DMS114 treated with DMSO at 0.1 percent for 48 hours (cell line): Measurements from ENCODE around the gene UFSP1.

Experiments used
- DNase-seq: peaks from one replicate; lab custom pipeline; 2025; ENCODE audit not compliant: unreplicated experiment; lab: John Stamatoyannopoulos, UW

The UFSP1 gene

DNA sequence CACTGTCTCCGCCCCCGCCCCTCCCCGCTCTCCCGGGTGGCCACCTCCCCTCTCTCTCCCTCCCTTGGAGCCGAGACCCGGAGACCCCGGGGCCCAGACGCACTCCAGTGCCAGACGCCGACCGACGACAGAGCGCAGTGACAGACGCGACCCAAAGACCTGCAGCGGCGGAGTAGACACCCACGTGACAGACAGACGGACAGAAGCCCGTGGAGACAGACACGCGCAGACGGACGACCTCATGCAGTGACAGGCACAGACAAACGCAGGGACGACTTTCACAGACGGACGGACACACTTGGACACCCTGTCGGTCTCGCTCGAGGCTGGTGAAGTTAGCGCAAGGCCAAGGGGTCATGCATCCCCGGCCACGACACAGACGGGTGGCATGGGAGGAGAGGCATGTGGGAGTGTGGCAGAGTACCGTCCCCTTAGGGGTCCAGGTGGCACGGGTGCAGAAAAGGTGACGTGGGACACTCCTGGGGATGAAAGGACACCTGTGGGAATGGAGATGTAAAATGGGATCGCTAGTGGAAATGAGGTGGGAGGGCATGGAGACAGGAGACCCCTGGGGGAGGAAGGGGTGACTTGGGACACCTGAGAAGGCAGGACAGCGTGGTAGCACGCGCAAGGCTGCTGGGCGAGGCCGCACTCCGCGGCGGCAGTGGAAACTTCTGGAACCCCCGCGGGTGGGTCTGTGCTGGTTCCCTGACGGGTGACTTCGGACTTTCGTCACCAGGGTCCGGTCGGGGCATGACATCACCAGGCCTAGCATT is 6.6 kb upstream of the UFSP1 start:
- no peak for DNase-seq

DNA sequence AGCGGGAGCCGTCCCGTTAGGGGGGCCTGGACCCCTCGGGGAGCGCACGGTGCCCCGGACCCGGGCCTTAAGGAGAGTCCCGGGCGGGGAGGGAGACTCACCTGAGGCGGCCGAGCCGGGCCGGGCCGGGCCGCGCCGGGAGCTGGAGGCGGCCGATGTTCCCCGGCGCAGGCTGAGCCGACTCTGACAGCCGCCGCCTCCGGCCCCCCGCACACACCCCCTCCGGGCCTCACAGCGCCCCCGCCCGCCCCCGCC is 6.1 kb upstream of the UFSP1 start, which contains the start of gene ACHE:
ACHE (minus strand) TSS at position 188 of the 255 bp plus-strand sequence. CDS start 1,656 bp downstream, outside the sequence.
- DNase-seq, result no peak

DNA sequence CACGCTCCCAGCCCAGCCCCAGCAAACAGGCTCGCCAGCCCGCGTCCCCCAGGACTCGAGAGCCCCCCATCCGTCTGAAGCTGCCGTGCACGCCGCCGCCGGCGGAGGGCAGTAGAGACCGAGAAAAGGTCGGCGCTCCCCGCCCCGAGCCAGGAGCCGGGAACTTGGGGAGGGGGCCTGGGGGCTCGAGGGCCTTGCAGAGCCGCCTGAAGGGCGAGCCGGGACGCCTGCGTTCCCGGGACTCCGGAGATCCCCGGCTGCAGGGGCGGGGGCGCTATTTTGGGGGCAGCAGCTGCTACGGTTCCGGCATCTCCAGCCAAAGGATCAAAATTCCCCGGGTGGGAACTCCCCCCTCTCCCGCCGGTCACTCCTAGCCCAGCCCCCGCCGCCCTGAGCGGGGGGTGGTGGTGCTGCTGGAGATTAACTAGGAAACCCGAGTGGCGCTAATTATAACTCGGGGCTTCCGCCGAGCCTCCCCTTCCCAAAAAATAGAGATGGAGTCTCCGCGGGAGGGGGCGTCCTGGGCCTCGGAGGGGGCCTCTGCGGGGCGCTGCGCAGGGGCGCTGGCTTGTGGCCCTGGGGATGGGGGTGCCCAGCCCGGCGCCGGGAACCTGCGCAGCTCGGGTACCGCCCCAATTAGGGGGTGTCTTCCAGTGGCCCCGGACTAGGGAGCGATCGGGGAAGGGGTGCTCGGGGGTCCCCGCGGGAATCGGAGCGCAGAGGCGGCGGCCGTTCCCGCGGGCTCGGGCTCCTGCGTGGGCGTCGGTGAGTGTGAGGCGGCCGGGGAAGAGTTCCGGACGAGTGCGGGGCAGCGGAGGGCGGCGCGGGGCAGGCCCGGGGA is 5.6 kb upstream of the UFSP1 start:
- no peak for DNase-seq

DNA sequence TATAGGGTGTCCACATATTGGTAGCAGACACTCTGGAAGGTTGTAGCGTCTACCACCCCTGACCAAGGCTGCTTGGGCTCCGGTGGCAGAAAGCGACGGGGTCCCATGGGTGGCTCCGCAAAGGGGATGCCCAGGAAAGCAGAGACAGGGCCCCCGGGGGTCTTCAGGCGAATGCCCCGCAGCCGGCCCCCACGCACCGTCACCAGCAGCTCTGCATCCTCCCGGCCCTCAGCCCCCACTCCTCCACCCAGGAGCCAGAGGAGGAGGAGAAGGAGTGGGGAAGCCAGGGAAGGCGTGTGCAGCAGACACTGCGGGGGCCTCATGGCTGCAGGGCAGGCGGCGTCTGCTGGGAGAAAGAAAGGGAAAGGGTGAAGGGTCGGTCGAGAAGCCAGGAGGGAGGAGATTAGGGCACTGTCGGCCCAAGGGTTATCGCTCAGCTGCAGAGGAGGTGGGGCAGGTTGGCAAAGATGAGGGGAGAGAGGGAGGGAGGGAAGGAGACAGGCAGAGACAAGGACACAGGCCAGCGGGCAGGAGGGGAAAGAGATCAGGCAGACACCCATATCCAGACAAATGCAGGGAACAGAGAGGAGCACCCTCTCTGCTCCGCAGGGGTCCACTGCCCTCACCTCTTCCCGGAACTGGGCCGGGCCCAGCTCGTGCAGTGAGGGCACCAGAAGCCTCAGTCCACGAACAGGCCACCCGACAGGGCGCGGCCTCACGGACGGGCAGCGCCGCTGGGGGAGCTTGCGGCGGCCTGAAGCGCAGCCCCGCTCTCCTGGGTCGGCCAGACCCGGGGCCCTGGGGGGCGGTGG is 4.6 kb upstream of the UFSP1 start:
- no peak for DNase-seq

DNA sequence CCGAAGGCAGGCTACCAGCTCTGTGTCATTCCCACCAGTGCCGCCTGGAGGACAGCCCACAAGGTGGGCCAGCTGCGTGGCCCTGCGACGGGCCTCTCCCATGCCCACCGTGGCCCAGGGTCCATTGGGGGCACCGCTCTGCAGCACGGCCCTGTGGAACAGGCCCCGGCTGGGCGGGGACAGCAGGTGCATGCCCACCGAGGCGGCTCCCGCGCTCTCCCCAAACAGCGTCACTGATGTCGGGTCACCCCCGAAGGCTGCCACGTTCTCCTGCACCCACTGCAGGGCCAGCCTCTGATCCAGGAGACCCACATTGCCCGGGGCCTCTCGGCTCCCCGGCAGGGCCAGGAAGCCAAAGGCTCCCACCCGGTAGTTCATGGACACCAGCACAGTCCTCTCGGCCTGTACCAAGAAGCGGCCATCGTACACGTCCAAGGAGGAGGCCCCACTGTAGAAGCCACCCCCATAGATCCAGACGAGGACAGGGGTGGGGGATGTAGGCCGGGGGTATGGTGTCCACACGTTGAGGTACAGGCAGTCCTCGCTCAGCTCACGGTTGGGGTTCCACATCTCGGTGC is 3.9 kb upstream of the UFSP1 start:
- DNase-seq, result no peak

DNA sequence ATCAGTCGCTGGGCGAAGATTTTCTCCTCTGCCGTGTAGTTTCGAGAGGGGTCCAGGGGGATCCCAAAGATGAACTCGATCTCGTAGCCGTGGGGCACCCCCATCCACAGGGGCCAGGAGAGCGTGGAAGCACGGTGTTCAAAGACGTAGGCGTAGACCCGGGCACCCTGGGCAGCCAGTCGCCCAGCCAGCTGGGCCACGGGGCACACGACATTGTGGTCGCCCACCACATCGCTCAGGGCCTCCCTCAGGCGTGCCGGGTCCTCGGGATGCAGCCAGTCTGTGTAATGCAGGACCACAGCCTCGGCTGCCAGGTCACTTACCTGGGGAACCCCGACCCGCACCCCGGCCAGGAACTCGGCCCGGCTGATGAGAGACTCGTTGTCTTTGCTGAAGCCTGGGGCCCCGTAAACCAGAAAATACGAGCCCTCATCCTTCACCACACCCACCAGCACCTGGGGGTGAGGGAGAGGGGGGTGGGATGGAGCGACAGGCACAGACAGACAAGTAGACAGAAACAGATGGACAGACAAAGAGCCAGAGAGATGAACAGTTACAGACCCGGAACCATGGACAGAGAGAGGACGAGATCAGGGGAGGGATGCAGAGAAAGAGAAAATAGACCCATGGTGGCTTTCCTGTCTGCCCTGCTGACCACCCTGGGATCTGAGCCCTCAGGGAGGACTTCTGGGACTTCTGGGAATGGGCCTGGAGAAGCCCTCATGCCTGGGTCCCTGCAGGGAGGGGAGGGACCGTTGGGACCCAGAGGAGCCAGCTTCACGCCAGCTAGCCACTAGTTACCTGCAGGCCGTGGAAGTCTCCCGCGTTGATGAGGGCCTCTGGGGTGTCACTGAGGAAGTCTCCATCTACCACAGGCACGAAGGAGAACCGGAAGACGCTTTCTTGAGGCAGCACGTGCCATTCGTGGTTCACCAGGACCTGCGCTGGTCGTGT is 3.1 kb upstream of the UFSP1 start:
- DNase-seq, result no peak

DNA sequence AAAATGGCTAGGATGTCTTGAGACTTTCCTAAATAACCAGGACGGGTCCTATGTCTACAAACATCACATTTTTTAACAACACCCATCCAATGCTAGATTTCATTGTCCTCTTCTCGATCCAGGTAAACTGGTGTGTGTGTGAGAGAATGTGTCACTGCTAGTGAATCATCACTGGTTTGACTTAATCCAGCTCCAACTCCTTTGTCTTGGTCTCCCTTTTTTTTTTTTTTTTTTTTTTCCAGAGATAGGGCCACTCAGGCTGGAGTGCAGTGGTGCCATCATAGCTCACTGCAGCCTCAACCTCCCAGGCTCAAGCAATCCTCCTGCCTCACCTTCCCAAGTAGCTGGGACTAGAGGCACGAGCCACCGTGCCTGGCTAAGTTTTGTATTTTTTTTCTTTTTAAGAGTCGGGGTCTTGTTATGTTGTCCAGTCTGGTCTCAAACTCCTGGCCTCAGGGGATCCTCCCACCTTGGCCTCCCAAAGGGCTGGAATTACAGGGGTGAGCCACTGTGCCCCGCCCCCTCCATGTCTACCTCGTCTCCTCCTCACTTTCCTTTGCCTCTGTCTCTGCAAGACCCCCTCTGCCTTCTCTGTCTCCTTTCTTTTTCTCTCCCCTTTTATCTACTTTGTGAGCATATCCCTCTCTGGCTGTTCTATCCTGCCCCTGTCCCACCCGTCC is 2.2 kb upstream of the UFSP1 start:
- no peak for DNase-seq

DNA sequence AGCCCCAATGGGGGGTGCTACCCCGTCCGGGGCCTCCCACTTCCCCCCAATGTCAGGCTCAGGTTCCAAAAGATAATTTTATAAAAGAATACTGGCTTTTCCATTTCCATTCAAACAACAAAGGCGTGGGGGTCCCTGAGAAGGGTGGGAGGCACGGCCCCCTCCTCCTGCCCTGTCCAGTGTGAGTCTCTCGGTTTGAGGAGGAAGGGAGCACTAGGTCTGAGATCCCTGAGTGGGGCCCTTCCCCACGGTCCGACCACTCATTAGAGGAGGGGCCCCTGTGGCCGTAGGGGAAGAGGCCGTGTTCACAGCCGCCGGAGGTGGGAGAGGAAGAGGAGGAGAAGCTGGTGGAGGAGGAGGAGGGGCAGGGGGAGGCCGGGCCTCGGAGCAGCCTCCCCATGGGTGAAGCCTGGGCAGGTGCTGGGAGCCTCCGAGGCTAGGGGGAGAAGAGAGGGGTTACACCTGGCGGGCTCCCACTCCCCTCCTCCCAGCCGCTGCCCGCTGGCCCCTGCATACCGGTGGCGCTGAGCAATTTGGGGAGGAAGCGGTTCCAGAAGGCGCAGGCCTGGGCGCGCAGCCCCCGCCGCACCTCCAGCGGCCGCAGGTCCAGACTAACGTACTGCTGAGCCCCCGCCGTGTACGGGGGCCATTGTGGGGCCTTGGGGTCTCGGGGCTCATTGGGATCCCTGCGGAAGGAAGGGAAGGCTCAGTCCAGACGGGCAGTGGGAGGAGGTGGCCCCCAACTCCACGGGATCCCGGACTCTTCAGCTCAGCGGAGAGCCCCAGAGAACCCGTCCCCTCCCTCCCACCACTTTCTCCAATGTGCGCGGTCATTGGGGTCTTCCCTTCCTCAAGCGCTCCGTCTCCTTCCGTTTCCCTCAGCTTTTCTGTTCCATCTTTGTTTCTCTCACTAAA is 1.4 kb upstream of the UFSP1 start:
- DNase-seq, result no peak

DNA sequence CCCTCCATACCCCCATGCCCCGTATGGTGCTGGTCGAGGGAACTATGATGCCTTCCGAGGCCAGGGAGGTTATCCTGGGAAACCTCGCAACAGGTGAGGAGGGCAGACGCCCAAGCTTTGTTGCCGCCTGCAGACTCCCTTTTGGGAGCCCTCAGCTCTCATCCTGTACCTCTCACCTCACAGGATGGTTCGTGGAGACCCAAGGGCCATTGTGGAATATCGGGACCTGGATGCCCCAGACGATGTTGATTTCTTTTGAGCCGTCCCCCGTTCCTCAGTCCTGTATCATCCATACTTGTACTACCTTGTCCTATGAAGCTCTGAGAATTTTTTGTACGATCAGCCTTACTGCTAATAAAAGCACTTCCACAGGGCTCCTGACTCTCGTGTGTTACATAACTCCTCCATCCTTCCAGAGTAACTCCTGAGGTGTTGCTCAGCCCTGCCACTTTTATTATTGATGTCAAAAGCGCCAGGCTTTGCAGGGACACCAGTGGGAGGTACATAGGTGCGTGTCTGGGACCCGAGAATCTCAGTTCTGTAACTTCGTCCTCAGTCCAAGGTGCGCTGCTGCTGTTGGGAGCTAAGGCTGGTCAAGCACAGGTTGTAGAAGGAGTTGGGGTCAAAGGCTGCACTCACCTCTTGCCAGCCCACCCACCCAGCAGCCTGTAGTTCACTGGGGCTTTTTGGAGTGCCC is 1.1 kb downstream of the UFSP1 start:
- DNase-seq, result no peak

DNA sequence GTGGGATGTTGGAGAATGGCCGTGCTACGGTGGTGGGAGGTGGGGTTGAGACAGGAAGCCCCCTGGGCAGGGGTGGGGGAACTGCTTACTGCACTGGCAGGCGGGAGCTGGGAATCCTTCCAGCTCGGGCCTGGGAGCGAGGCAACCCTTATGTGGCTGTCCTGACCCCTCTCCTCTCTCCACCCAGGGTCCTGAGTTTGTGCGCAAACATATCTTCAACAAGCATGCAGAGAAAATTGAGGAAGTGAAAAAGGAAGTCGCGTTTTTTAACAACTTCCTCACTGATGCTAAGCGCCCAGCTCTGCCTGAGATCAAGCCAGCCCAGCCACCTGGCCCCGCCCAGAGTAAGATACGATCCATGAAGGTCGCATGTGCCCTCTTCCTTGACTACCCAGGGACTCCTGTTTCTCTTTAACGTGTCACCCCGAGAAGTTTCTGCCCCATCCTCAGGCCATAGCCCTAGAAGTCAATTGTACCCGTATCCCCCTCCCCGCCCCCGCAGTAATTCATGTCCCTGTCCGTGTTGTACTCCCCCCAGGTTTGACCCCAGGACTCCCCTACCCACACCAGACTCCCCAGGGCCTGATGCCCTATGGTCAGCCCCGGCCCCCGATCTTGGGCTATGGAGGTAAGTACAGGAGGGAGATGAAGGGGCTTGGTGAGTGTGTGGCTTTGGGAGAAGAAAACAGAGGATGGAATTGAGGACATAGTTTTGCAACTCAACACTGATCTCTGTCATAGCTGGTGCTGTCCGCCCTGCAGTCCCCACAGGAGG is 1.8 kb downstream of the UFSP1 start:
- no peak for DNase-seq

DNA sequence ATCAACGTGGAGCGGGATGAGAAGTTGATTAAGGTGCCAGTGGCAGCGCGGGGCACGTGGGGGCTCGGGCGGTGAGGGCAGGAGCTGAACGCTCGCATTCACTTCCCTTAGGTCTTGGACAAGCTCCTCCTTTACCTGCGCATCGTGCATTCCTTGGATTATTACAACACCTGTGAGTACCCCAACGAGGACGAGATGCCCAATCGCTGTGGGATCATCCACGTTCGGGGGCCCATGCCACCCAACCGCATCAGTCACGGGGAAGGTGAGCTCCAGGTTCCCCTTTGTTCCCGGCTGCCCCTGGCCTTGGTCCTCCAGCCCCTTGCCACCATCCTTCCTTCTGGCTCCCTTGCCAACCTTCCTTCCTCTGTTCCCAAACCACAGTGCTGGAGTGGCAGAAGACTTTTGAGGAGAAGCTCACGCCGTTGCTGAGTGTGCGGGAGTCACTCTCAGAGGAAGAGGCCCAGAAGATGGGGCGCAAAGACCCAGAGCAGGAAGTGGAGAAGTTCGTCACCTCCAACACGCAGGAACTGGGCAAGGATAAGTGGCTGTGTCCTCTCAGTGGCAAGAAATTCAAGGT is 2.5 kb downstream of the UFSP1 start:
- DNase-seq, result no peak

DNA sequence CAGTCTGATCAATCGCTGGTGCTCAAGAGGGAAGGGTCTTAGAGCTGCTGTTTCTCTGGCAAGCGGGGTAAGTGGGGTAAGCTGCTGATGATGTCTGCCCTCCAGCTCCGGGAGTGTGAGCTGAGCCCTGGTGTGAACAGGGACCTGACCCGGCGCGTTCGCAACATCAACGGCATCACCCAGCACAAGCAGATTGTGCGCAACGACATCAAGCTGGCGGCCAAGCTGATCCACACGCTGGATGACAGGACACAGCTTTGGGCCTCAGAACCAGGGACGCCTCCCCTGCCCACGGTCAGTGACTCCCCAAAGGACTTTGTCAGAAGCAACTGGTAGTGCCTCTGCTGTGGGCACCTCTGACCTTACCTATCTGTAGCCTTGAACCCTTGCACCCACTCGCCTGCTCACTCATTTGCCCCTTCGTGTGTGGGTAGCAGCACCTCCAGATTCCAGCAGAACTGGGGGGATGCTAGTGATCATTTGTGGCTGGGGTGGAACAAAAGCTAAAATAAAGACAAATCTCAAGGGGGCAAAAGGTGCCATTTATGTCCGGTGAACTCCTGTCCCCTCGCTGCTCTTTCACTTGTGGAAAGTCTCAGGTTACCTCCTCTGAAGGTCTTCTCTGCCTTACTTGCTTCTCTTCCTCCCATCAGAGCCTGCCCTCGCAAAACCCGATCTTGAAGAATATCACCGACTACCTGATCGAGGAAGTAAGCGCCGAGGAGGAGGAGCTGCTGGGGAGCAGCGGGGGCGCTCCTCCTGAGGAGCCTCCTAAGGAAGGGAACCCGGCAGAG is 3.2 kb downstream of the UFSP1 start:
- DNase-seq, result no peak

DNA sequence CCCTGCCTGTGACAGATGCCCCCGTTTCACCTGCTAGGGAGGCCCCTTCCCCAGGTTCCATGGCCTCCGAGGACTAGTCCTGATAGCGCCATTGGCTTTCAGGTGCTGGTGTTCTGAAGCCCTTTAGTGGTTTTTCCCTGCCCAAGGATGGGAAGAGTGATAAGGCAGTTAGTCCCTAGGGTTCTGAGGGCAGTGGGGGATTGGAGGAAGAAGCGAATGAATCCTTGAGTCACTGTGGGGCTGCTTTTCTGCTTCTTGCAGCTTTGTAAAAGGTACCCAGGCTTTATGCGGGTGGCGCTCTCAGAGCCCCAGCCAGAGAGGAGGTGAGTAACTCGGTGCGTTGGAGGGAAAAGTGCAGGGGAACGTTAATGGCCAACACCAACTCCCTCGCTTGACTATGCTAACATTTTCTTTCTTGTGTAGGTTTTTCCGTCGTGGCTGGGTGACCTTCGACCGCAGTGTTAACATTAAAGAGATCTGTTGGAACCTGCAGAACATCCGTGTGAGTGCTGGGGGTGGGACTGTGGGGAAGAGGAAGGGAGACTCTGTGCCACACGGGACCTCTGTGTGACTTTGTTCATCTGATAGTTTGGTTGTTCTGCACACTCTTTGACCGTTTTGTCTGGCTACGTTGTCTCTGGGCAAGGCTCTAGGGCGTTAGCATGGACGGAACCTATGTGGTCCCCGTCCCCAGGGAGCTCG is 3.9 kb downstream of the UFSP1 start:
- DNase-seq, result no peak

DNA sequence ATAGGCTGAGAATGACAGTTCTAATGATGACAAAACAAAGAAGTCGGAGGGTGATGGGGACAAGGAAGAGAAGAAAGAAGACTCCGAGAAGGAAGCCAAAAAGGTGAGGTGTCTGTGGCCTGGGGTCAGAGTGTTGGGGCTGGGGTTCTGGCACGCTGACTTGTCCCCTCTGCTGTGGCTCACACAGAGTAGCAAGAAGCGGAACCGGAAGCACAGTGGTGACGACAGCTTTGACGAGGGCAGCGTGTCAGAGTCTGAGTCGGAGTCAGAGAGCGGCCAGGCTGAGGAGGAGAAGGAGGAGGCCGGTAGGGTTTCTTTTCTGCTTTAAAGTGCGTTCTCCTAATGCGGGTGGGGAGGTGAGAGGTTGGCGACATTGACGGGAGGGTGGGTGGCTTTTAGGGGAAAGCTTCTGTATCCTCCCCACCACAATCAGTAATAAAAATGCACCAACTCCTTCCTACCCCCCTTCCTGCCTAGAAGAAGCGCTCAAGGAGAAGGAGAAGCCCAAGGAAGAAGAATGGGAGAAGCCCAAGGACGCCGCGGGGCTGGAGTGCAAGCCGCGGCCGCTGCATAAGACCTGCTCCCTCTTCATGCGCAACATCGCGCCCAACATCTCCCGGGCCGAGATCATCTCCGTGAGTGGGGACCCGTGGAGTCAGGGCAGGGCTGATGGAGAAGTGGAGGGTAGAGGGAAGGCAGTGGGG is 4.6 kb downstream of the UFSP1 start:
- DNase-seq, result no peak
